Stimulated activated CD8-positive, alpha-beta memory T cell treated with anti-CD3 and anti-CD28 coated beads, Interleukin-4, amount 100 ng/mL, for 4 hours (primary cell): ENCODE results near the gene ABCC8.
"Not testable (repeated sequence)": the region's sequence is repeated elsewhere in the genome, so short reads cannot be mapped to it uniquely, and the experiment has no call there.

Source experiments
- DNase-seq, 2 donors: peaks; one replicate each; pipeline ENCODE4 v3.0.0-alpha.2; 2020; ENCODE audit warnings: low read depth in 2 of 2, low spot score in 1 of 2

Gene ABCC8

DNA sequence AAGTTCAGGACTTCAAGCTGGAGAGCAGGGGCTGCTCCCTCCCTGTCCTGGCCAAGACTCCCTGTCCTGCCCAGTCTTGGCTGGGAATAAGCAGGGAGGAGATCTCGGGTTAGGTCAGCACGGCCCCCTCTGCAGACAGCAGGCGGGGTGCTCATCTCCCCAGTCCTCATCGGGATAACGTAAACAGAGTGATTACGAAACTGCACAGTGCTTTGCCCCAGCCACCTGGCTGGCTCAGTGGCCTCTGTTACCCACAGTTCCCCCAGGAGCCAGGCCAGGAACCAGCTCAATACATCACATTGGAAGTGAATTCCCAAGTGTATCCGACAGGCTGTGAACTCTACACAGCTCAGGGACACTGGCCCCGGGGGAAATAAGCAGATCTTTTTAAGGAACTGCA, 45.5 kb downstream of the ABCC8 start:
- DNase-seq, result no peak

- no peak for DNase-seq
Observed at GRCh38 chr11:17430616-17431015, 46.0 kb downstream of the ABCC8 start.

- DNase-seq, result no peak
Observed at GRCh38 chr11:17428925-17429324, 47.7 kb downstream of the ABCC8 start.

- no peak for DNase-seq
Observed at GRCh38 chr11:17428261-17428660, 48.4 kb downstream of the ABCC8 start.

GRCh38 chr11:17426233-17426632, 50.4 kb downstream of the ABCC8 start:
- DNase-seq, result not testable (repeated sequence)

DNA sequence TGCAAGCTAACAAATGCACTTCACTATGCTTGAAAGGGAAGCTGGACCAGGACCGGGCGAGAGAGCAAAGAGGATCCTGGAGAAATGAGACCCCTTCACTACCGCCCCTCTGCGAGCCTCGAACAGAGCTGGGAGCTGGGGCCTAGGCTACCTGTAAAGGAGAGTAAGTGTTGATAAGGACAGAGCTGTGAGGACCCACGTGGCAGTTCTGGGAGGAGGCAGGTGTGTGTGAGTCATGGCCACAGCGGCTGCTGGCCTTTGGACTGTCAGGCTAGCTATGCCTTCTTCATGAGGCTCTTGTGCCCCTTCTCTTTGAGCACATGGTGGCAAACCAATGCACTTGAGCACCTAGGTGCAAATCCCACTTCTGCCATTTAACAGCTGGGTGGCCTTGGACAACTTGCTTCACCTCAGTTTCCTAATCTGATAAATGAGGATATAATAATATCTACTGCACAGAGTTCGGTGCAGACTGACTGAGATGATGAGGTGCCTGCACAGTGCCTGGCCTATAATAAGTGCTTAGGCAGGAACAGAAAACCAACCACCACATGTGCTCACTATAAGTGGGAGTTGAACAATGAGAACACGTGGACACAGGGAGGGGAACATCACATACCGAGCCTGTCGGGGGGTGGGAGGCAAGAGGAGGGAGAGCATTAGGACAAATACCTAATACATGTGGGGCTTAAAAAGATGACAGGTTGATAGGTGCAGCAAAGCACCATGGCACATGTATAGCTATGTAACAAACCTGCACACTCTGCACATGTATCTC, 52.9 kb downstream of the ABCC8 start:
- DNase-seq, result no peak

DNA sequence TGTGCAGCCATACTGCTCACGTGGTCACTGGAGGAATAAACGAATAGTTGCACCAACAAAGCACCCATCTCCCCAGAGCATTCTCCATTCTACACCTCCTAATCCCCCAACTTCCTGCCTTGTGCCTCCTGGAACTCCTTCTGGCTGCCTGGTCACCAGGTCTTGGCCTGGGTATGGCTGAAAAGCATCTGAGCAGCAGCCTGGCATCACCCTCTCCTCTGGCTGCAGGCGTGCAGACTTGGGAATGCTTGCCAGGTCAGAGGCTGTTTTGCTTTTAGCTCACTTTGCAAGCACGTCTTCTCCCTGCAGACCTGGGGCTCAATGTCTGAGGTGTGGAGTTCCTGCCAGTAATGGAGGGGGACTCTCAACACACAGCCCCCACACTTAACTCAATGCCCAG, 54.9 kb downstream of the ABCC8 start:
- no peak for DNase-seq

DNA sequence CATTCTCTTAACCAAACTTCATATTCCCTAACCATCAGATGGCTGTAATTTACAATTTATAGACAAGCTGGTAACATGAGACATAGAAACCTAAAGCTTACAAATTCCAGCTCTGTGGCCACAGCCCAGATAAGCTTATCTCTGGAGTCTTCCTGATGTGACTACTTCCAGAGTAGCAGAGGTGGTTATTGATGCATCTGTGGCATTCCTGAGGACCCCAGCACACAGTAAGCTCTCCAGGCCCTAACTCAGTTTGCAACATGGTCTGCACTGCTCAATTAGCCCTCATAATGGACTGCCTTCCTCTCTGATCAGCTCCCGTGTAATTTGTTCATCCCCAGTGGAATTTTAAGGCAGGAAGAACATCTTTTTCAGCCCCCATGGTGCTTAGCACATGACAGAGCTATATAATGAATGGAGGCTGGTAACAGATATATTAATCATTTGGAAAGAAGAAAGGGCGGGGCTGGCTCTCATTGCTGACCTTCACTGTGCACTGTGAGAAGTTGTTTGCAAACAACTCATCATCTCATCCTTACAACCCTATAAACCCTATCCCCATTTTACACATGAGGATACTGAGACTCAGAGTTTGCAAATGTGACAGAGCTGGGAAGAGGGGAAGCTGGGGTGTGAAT, 58.1 kb downstream of the ABCC8 start:
- no peak for DNase-seq

DNA sequence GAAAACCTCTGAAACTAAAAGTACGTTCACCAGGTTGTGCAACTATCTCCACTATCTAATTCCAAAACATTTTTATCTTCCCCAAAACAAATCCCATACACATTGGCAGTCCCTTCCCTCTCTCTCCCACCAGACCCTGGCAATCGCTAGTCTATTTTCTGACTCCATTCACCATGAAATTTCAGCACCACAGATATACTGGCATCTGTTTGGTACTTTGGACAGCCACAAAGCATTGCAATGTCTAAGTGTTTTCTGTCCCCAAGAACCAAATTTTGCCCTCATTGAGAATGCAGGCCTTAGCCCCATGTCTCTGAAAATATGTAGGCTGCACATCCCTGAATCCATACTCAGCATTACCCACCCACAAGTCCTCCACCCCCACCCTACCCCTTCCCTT, 60.2 kb downstream of the ABCC8 start:
- DNase-seq, result no peak

GRCh38 chr11:17415523-17416104, 61.0 kb downstream of the ABCC8 start:
- DNase-seq, result no peak

- DNase-seq, result no peak
Observed at GRCh38 chr11:17414992-17415391, 61.7 kb downstream of the ABCC8 start.

GRCh38 chr11:17414317-17414737, 62.3 kb downstream of the ABCC8 start:
- DNase-seq, result no peak

DNA sequence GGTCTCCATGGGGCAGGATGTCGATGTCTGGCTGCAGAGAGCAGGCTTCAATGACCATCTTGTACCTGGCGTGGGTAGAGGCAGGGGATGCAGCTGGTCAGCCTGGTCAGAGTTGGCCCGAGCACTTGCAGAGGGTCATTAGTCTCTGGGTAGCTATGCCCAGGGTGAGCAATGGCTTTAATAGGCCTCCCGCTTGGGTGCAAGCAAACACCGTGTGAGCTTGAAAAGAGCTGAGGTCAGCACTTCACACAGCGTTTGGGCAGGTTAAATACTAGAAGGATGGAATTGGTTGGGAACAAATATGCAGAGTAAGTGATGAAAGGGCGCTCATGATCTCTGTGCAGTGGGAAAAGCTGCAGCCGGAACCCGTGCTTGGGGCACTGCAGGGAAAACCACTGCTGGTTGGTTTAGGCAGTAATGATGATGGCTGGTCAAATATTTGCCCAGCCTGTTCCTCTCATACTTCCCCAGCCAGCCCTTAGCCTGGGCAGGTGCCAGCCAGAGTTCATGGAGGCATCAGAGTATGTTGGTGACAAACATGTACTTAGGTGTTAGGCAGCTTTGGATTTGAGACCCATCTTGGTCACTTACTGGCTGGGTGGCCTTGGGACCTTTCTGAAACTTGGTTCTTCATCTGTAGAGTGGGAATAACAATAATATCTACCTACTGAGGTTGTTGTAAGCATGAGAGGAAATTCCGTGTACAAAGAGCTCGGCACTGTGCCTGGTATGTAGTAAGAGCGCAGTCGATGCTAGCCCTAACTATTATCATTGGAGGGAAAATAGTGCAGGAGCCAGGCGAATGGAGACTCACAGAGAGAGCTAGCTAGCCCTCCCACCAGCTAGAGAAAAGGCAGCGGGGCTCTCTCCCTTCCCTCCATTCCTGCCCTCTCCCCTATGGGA, 63.0 kb downstream of the ABCC8 start:
- DNase-seq, result no peak

GRCh38 chr11:17412488-17413180, 64.0 kb downstream of the ABCC8 start:
- DNase-seq, result no peak

DNA sequence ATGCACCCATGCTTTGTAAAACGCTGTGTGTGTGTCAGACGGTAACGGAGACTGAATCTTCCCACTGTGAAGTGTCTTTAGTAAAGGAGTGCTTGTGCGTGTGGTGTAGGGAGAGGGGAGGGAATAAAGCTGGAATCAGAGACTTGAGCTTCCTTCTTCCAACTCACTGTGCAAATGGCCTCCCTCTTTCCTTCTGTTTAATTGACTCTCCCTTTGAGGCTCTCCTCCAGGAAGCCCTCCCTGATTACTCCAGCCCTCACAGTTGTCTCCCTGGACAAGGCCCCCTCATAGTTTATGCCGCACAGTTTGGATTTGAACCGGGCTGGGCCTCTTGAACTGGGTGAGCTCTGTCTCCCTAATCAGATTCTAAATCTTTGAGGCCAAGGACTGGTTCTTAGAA, 65.2 kb downstream of the ABCC8 start:
- DNase-seq, result no peak

GRCh38 chr11:17410606-17411379, 65.9 kb downstream of the ABCC8 start:
- DNase-seq, result no peak

DNA sequence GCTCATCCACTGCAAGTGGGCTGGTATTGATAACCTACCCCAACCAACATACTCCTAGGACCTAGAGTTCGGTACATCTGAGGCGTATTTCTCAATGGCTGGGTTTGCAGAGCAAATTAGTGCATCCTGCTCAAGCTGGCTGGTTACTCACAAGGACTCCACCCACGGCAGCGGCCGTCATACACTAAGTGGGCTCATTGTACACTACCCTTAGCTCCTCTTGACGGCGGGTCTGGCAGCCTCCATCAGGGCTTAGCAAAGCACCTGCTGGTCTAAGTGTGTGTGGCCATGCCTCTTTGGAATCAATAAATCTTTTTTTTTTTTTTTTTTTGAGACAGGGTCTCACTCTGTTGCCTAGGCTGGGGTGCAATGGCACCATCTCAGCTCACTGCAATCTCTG, 68.0 kb downstream of the ABCC8 start:
- DNase-seq, result no peak

- DNase-seq, result no peak
Observed at GRCh38 chr11:17408026-17408425, 68.6 kb downstream of the ABCC8 start.

DNA sequence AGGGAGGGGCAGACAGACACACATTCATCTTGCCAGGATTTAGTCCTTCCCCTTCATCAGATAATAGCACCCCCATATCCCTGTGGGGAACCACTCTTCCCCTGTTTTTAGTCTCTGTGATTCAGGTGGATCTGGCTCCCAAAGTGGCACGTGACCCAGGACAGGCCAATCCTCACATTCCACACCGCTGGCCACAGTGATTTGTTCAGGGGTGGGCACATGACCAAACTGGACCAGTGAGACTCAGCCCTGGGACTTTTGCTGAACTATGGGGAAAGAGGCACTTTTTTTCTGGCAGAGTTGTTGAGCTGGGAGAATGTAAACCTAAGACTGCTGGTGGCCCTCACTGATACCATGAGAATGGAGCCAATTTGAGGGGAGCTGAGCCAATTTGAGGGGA, 69.1 kb downstream of the ABCC8 start:
- DNase-seq, result no peak

DNA sequence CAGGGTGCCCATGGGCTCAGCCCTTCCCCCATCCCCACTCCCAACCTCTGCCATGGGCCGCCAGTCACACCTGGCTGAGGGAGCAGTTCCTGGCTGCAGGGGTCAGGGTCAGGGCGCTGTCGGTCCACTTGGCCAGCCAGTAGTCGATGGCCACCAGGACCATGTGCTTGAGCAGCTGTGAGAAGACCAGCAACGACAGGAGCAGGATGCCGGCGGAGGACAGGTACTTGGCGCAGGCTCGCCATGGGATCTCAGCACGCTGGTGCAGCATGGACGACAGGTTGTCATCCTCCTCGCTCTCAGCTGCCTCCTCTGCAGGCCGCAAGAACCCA, 69.9 kb downstream of the ABCC8 start:
- no peak for DNase-seq
